HG03571 (cell line): ENCODE data around the gene EML6.

Source experiments
- ATAC-seq: cut with Tn5 transposase; IDR thresholded peaks from one replicate; pipeline ENCODE4 v1.9.1; 2021; ENCODE audit not compliant: unreplicated experiment

EML6 gene

DNA sequence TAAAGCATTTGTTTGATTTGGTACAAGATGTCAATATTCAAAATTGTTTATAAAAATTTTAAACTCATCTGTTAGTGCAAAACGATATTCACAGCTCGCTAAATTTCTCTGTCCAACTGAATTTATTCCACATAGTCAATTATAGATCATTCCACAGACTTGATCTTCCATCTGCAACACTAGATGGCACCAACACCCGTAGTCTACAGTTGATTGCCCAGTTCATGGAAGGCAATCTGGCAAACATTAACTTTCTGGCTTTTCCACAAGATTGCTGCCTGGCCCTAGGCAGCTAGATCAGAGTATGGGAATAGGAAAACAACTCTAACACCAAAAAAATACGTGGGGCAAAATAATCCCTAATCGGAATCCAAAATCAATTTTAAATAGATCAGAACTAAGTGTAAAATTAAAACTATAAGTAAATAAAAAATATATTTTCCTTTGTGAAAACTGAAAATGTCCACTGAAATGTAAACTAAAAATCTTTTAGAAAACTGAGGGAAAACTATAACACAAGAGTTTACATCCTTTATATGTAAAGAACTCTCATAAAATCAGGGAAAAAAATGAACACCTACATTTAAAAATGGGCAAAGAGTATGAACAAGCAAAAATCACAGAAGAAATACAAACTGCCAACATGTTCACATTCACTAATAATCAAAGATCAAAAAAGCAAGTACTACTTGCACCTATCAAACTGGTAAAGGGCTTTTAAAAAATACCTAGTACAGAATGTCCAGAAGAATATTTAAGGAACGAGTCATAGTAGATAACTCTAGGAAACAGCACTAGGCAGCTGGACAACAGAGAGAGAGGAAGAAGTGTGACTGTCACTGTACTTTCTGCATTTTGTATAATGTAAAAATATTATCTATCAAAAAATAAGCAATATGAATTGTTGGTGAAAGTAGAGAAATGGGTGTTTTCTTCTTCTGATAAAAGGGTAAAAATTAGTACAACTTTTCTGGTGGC, 291.8 kb downstream of the EML6 start:
- ATAC-seq, result no peak

DNA sequence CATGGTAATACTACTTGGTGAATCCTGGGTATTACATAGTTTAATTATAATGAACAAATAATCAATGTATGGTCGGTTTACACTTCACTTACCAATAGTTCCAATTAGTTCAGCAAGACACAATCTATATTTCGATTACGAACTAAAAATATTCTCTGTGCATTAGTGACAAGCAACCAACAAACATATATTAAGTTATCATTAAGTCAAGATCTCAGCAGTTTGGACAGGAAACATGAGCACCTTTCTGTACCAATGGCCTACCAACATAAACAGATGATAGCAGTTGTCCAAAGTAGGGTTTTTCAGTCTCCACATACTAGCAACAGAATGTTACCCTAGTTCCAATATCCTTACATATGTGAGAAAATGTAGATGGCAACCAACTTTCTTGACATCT, 294.0 kb downstream of the EML6 start:
- ATAC-seq, result no peak

DNA sequence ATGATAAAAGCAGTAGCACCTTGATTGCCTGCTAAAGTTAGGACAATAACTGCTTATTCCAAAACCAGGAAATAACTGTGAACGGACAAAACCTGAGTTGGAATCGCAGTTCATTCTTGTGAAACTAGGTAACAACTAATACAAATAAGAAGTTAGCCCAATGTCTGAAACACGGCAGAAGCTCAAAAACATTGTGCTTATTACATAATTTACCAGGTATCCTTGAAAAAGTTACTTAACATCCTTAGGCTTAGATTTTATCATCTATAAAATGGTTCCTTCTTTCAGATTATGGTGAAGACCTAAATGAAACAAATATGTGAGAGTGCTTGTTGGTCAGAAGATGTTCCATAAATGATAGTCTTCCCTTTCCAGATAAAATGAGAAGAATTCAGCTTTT, 294.4 kb downstream of the EML6 start:
- no peak for ATAC-seq

DNA sequence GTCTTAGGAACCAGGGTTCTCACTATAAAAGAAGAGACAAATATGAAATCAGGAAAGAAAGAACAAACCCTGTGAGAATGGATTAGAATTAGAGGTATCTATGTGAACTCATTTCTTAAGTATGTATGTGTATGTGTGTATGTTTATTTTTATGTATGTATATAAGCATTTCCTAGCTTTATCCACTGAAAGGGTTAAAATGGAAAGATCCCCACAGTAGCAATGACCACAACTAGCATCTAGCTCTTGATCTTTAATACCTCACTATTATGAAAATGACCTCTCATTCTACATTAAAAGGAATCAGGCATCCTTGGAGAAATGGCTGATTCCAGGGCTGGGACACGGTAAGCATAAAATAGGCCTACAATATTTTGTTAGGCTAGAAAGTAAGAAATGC, 295.2 kb downstream of the EML6 start:
- no peak for ATAC-seq

DNA sequence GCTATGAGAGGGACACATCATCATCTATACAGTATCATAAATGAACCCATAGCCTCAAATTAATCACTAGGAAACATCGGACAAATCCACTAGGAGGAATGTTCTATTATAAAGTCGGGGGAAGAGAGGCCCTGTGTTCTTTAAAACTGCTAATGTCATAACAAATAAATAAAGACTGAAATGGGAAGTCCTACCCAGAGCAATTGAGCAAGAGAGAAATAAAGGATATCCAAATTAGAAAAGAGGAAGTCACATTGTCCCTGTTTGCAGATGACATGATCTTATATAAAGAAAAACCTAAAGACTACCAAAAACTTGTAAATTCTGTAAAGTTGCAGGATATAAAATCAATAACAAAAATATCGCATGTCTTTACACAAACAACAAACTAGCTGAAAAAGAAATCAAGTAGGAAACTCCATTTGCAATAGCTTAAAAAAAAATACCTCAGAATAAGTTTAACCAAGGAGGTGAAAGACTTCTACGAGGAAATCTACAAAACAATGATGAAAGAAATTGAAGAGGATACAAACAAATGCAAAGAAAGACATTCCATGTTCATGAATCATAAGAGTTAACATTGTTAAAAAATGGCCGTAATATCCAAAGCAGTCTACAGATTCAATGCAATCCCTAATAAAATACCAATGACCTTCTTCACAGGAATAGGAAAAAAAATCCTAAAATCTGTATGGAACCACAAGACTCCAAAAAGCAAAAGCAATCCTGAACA, 296.2 kb downstream of the EML6 start:
- no peak for ATAC-seq
